NAMALWA (cell line): ENCODE measurements around the gene PRRX2.

Source experiments
- DNase-seq: peaks from one replicate; pipeline ENCODE4 v3.0.0-alpha.2; 2015; ENCODE audit warnings: low spot score

Gene PRRX2

GRCh38 chr9:129637102-129637501, 28.3 kb upstream of the PRRX2 start:
- no peak for DNase-seq

DNA sequence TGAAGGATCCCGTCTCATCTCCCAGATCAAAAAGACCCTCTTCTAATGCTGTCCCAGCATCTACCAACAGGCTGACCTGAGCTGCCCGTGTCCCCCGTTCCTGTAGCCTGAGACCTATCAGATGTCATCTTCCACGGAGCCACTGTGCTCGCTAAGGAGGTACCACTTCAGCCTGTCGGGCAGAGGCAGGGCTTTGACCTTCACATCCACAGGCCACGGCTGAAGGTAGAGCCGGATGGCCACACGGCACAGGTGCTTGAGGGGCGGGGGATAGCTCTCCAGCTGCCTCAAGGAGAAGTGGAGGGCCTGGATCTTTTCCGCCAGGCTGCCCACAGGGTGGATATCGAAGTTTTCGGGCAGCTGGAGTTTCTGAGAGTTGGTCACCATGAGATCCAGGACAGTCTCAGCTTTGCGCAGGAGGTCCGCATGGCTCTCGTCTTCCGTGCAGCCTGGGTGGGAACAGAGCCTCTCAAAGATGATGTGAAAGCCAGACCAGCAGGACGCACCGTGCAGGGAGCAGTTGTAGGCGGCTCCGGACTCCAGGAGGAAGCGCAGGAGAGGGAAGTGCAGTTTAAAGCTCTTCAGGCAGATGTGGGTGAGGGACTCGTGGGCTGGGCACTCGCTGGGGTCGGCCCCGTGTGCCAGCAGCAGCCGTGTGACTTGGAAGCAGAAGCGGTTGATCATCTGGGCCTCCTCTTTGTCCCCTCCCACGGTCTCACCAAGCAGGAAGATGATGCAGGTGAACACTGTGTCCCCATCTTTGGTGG, 27.6 kb upstream of the PRRX2 start:
- no peak for DNase-seq

DNA sequence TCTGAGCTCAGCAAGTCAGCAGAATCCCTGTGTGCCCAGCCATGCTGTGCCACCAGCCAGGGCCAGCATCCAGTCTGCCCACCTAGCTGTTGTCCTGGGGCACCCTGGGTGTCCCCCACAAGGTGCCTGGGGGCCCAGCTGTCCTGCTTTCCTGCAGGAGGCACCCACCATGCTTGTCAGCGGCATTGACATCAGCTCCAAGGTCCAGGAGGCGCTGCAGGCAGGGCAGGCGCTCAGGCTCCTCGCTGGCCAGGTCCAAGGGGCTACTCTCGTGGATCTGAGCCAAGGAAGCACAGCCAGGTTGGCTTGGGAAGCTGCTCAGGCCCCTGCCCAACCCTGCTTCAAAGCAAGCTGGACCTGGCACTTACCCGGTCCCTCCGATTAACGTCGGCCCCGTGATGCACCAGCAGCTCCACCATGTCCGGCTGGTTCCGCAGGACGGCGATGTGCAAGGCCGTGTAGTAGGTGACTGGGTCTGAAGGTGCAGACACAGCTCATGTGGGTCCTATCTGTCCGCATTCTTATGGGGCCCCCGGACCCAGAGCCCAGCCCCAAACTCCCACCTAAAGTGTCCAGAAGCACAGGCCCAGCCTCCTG, 26.3 kb upstream of the PRRX2 start:
- no peak for DNase-seq

DNA sequence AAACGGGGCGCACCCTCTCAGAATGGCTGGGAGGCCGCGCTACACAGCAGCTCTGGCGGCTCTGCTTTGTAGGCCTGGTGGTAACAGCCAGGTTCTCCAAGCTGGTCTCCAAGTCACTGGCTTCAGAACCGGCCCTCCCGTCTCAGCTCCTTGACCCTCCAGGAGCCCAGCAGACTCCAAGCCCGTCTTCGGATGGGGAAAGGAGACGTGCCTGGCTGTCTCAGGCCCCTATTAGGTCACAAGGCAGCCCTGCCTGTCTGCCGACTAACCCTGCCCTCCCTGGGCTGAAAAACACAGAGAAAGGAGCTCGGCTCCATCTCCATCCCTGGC, 25.7 kb upstream of the PRRX2 start:
- DNase-seq: no peak

- no peak for DNase-seq
Measured at GRCh38 chr9:129640086-129640870, 25.2 kb upstream of the PRRX2 start.

GRCh38 chr9:129640871-129641749, 24.3 kb upstream of the PRRX2 start:
- peak; percentile 20 for DNase-seq

GRCh38 chr9:129641750-129642585, 23.5 kb upstream of the PRRX2 start, which contains the start of gene ASB6:
Gene ASB6, minus strand, starts transcription at chr9:129642151. Its CDS starts 152 bp downstream, at chr9:129641999.
- DNase-seq: peak; percentile 93

GRCh38 chr9:129643706-129644105, 21.7 kb upstream of the PRRX2 start:
- no peak for DNase-seq

DNA sequence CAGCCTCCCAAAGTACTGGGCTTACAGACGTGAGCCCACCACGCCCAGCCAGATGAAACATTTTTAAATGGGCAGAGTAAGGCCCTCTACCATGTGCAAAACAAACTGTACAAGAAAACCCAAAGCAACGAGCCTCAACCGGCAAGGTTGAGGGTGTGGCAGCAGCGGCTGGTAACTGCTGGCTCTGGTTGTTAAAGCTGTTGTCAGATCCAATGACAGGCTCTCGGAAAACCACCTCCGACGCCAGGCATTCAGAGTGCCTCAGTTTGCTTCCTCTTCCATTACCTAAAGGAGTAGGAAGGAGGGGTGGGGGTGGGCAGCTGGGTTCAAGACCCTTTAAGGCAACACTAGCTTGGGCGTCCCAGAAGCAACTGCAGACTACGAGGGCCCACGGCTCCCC, 21.1 kb upstream of the PRRX2 start:
- no peak for DNase-seq

- DNase-seq: no peak
Measured at GRCh38 chr9:129644902-129645301, 20.5 kb upstream of the PRRX2 start.

DNA sequence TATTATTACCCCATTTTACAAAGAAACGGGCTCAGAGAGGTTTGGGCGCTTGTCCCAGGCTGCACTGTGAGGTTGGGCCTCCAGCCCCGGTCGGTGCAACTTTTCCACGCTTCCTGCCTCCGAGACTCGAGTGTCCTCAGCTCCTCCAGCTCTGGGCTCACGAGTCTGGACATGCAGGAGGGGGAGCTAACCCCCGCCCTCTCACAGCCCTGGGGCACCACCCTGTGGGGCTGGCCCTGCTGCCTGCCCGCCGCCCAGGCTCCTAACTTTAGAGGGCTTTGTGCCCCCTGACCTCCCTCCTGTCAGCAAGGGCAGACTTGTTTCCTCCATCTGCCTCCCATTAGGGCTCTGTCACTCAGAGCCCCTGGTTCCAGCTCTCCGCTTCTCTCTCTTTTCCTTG, 19.2 kb upstream of the PRRX2 start:
- DNase-seq: no peak

GRCh38 chr9:129646654-129647053, 18.8 kb upstream of the PRRX2 start:
- DNase-seq: no peak

DNA sequence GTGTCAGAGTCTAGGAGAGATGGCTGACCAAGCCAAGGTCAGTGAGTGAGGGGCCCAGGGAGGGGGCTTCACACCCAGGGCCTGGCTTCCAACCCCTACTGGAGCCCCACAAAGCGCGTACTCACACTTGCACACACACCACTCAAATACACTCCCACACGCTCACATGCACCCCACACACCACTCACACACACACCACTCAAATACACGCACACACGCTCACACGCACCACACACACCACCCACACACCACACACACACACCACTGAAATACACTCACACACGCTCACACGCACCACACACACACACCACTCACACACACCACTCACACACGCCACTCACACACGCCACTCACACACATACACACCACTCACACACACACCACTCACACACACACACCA, 17.8 kb upstream of the PRRX2 start:
- no peak for DNase-seq

GRCh38 chr9:129648092-129648763, 17.2 kb upstream of the PRRX2 start:
- no peak for DNase-seq

- DNase-seq: no peak
Measured at GRCh38 chr9:129648764-129649115, 16.7 kb upstream of the PRRX2 start.

GRCh38 chr9:129649726-129650679, 15.4 kb upstream of the PRRX2 start:
- DNase-seq: no peak

- DNase-seq: no peak
Measured at GRCh38 chr9:129650680-129651235, 14.7 kb upstream of the PRRX2 start.

- no peak for DNase-seq
Measured at GRCh38 chr9:129653823-129654553, 11.5 kb upstream of the PRRX2 start.
